Right lung (tissue), 5 donors: Measurements from ENCODE around the gene STARD10. TPM values are rescaled to one million over a fixed set of nuclear protein-coding genes. Genes with fewer than 3 reads are reported as not detected.

Experiments used
- DNase-seq, 2 donors: peaks; one replicate each; pipeline ENCODE4 v3.0.0-alpha.2; 2013
- polyA plus RNA-seq, 5 donors: library from polyadenylated mRNA; unstranded; fragments of 120-200 nt; gene quantifications; one replicate each; pipeline versions ENCODE4 v1.2.1 to v1.2.3, GENCODE V29; 2013; ENCODE audit warnings: inconsistent platforms in 1 of 5, low replicate concordance in 1 of 5; ENCODE audit not compliant: insufficient read length in 5 of 5, insufficient read depth in 1 of 5

Gene STARD10
- polyA plus RNA-seq, 5 donors: 95.7 to 143 (median 102) TPM

- no peak for DNase-seq
Measured at GRCh38 chr11:72782081-72782920, 11.5 kb downstream of the STARD10 start.

- DNase-seq: no peak
Measured at GRCh38 chr11:72781313-72782080, 12.3 kb downstream of the STARD10 start.

GRCh38 chr11:72781063-72781312 lies 12.9 kb downstream of the STARD10 start:
- peak in 1 of 2 donors; percentile 45 for DNase-seq

GRCh38 chr11:72780296-72781062 lies 13.4 kb downstream of the STARD10 start:
- DNase-seq: no peak

GRCh38 chr11:72779495-72780128 lies 14.2 kb downstream of the STARD10 start:
- no peak for DNase-seq

- DNase-seq: no peak
Measured at GRCh38 chr11:72778535-72779494, 15.0 kb downstream of the STARD10 start.

- no peak for DNase-seq
Measured at GRCh38 chr11:72777755-72778278, 16.0 kb downstream of the STARD10 start.

- no peak for DNase-seq
Measured at GRCh38 chr11:72776844-72777754, 16.7 kb downstream of the STARD10 start.

- no peak for DNase-seq
Measured at GRCh38 chr11:72776117-72776843, 17.6 kb downstream of the STARD10 start.

- no peak for DNase-seq
Measured at GRCh38 chr11:72775288-72776110, 18.3 kb downstream of the STARD10 start.

GRCh38 chr11:72774499-72774898 lies 19.3 kb downstream of the STARD10 start:
- DNase-seq: no peak

GRCh38 chr11:72773696-72774095 lies 20.2 kb downstream of the STARD10 start:
- DNase-seq: no peak

- peak in 1 of 2 donors; percentile 44 for DNase-seq
Measured at GRCh38 chr11:72773291-72773690, 20.6 kb downstream of the STARD10 start.

GRCh38 chr11:72772059-72772458 lies 21.8 kb downstream of the STARD10 start:
- no peak for DNase-seq

- DNase-seq: no peak
Measured at GRCh38 chr11:72771507-72771906, 22.3 kb downstream of the STARD10 start.

- DNase-seq: no peak
Measured at GRCh38 chr11:72770799-72771198, 23.0 kb downstream of the STARD10 start.

GRCh38 chr11:72769680-72770079 lies 24.2 kb downstream of the STARD10 start:
- DNase-seq: no peak

- no peak for DNase-seq
Measured at GRCh38 chr11:72768581-72768980, 25.3 kb downstream of the STARD10 start.
